ENCODE data around the gene SPP1.

Gene SPP1

DNA sequence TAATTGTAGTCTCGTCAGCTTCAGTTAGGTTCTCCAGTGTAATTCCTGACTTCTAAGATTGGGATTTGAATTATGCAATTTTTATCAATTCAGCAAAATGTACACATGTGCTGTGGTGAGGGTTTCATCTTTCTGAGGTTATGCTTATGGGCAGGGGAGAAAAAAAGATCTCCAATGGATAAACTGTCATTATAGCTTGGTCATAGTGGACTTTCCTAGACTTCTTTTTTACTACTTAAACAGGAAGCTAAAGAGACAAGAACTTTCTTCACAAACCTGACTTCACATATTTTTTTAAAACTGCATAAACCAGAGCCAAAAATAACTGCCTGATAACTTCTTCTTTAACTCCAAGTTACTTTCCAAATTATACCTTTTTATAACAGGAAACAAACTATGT, 21.7 kb upstream of the SPP1 start:
- DNase-seq (ENCODE audit: low read depth, low spot score), result no peak

DNA sequence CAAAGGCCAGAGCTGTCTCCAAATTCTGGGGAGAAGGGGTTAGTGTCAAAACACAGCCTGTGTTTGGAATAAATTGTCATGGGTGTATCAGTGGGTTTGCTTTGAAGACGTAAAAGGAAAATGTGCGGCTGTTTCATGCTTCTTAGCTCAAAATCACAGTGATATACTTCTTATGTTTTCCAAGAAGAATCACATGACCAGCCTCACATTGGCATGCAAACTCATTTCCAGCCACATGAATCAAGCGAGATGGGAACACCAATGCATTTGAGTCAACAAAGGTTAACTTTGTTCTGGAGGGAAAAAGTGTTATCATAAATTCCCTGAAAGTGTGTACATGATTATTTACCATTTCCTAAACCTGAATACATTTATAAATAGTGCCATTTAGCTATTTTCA, 19.0 kb upstream of the SPP1 start:
- no peak for DNase-seq (ENCODE audit: low read depth, low spot score)

DNA sequence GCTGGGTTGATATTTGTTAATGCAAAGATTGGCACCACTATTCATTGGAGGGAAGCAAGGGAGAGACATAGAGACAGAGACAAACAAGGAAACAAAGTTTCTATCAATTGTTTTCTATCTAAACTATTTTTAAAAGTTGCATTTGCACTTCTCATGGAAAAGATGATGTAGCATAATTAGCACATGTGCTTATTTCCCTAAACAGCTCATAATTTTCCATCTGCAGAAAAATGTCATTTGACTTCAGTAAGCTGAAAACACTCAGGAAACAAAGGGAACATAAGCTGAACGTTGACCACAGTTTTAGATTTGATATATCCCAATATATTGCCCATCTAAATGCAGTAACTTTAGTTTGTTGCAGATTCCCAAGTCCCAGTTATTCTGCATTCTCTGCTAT, 18.5 kb upstream of the SPP1 start:
- DNase-seq (ENCODE audit: low read depth, low spot score), result no peak

DNA sequence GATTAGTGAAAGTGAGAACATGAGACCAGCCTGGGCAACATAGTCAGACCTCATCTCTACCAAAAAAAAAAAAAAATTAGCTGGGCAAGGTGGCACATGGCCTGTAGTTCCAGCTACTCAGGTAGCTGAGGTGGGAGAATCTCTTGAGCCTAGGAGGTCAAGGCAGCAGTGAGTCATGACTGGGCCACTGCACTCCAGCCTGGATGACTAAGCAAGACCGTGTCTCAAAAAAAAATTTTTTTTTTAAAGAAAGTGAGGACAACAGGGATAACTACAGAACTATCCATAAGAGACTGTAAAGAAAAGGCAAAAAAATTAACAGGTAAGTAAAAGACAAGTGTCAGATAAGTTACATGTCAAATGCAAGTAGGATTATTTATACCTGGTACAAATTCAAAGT, 13.5 kb upstream of the SPP1 start:
- DNase-seq (ENCODE audit: low read depth, low spot score), result no peak

DNA sequence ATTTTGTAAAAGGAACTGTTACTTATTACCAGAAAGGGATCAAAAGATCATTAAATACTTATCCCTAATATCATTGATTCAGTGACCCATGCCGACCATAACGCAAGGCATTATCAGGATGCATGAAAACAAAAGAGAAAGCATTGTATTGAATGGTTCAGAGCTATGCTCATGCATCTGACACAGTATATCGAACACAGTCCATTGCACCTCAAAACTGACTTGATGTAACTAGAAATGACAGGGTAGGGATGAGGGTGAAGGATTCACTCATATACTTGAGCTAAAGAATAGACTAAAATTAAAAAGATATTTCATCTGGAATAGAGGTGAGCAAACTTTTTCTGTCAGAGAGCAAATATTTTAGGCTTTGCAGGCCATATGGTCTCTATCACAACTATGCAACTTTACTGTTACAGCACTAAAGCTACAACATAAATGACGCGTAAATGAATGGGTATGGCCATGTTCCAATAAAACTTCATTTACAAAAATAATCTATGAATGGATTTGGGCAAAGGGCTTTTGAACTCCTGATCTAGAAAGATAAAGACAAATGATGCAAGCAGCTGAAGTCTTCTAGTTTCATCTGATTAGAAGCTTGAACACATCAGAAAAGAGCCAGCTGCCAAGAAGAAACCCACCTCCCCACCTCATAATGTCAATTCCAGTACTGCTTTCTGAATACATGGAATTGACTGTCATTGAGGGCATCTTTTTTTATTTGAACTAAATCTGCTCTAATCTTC, 12.9 kb upstream of the SPP1 start:
- DNase-seq (ENCODE audit: low read depth, low spot score), result no peak

DNA sequence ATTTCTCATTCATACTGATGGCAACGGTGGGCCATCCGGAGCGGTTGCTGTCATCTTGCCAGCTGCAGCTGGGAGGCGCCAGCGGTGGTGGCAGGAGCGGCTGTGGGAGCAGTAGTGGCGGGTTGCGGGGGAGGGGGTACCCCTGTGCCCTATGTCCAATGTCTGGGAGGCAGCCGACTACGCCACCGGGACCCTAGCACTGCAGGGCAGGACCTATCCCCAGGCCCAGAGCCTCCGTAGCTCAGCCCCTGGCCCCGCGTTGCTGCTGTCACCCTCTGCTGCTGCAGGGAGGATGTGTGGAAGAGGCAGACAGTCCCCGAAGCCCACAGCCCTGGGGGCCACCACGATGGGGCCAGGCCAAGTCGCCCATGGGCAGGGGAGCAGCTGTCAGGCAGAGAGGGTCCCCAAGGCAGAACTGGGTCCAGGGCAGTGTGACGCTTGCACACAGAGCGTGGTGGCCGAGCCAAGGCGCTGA, 10.0 kb upstream of the SPP1 start:
- no peak for DNase-seq (ENCODE audit: low read depth, low spot score)

DNA sequence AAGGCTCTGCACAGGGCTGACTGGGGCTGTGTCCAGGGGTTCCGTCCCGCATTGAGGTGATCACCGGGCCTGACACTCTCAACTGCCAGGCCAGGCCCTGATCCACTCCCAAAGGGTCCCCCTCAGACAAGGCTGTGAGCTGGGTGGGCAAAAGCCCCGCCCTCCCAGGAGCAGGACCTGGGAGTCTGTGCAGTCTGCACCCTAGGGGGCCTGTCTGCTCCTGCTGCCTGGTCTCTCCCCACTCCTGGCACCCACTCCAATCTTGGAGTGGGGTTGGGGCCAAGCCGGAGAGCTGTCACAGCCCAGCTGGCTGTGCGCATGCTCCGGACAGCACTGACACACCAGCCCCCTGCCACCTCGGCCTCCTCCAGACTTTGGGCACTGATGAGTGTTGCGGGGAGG, 9.4 kb upstream of the SPP1 start:
- DNase-seq (ENCODE audit: low read depth, low spot score), result no peak

DNA sequence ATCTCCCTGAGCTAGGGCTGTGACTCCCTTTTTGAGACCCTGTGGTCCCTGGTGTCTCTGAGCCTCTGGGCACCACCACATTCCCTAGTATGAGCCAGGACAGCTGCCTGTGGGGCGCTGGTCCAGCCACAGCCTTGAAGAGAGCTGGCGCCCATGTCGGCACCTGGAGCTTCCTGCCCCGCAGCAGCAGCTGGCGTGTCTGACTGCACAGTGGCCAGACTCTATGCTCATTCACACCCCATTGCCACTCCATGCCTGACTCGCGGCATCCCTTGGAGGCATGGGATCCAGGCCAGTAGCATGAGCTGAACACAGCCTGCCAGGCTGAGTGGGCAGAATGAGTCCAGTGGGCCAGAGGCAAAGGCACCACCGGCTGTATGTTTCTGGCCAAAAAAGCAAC, 8.3 kb upstream of the SPP1 start:
- DNase-seq (ENCODE audit: low read depth, low spot score), result no peak

DNA sequence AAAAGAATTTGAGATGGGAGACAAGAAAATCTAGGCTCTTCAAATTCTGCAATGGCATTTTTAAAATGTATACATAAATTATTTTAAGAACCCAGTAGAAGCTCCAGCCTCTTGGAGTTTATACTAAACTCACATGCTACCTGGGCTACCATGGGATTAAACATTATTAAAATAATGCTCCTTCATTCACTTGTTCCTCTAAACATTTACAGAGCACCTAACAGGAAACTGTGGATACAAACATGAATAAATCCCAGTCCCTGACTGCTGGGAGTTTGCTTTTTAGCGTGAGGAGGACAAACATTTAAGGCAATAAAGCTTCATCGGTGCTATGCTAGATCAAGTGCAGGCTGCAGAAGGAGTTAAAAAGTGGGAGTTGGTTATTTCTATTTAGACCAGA, 5.4 kb upstream of the SPP1 start:
- no peak for DNase-seq (ENCODE audit: low read depth, low spot score)

DNA sequence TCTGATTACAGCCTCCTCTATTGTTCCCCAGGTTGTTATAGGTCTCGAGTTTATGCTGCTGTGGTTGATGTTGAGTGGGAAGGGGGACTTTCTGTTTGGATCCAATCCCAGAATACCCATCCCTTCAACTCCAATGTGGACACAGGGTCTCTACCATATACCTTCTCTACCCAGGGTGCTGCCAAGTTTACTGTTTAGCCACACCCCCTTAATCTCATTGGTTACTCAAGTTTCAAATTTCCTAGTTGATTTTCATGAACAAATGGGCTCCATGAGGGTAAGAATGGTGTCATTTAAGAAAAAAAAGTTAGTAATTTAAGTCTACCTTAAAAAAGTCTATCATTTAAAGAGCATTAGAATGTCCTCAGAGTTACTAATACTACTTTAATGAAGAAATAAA, 3.6 kb upstream of the SPP1 start:
- no peak for DNase-seq (ENCODE audit: low read depth, low spot score)

DNA sequence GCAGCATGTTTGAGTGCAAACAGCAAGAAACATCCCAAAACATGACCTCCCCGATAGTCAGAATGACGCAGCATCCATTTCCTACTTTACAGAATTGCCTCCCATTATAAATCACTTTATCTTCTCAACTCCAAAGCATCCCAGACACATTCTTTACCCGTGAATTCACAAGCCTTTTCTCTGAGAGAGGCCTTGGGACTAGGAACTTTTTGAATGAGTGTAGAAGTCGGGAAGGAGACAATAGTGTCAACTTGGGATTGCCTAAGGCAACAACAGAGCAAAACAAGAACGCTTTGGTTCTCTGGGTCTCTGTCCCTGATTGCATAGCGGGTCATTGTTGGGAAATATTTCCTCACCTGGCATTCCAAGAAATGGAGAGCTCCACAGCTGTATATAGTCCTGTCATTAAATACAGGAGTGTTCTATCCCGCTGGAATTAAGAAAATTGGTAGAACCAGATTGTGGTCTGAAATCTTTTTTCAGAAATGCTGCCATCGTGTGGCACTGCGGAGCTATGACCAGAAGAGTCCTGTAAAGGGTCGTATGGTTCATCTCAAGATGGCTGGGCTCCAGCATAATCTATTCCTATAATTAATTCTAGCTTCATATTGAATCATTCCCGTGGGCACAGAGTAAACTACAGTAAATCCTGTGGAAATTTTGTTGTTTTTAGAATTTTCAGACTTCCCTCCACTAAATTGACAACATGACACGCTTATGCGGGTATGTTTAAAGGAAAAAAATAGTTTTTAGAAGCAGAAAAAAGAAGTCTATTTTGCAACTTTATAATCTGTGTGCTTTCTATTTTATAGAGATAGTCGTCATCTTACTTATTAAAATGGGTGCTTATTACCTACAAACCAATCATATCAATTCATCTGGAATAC, 2.0 kb upstream of the SPP1 start:
- DNase-seq (ENCODE audit: low read depth, low spot score), result peak; percentile 91

DNA sequence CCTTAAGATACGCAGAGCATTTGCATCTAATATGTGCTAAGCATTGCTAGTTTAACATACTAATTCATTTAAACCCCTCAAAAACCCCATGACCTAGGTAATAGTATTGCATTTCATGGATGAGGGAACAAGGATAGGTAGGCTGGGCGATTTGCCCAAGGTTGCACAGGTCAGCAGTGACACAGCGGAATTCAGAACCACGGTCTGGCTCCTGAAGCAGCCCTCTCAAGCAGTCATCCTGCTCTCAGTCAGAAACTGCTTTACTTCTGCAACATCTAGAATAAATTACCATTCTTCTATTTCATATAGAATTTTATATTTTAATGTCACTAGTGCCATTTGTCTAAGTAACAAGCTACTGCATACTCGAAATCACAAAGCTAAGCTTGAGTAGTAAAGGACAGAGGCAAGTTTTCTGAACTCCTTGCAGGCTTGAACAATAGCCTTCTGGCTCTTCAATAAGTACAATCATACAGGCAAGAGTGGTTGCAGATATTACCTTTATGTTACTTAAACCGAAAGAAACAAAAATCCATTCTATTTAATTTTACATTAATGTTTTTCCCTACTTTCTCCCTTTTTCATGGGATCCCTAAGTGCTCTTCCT, 555 bp upstream of the SPP1 start:
- peak; percentile 58 for DNase-seq (ENCODE audit: low read depth, low spot score)

DNA sequence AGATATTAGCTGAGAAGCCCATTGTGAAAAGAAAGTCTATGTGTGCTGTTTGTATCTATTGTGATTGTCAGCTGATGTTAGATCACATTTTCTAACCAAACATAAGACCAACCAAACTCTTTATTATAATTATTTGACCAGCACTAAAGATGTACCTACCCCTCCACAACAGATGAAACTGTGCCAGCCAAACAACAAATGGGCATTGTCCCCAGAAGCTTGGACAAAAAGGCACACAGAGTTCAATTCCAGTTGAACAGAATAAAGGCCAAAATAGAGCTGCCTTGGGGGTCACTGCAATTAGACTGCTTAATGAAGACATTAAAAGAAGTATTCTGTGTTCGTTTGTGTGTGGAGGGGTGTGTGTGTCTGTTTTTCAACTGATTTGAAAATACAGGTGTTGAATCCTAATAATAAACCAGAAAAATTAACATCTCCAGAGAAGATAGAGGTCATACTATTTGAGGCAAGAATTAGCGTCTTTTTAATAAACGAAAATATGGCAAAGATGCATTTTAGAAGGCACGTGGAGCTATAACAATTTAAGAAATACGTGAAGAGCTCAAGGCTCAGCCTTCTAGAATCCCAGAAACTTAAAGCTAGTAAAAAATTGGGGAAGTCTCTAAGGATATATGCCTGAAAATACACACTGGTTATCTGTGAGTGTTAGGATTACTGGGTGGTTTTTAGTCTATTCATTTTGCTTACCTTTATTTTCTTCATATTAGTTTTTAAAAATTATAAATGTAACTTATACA, 2.2 kb downstream of the SPP1 start:
- no peak for DNase-seq (ENCODE audit: low read depth, low spot score)

DNA sequence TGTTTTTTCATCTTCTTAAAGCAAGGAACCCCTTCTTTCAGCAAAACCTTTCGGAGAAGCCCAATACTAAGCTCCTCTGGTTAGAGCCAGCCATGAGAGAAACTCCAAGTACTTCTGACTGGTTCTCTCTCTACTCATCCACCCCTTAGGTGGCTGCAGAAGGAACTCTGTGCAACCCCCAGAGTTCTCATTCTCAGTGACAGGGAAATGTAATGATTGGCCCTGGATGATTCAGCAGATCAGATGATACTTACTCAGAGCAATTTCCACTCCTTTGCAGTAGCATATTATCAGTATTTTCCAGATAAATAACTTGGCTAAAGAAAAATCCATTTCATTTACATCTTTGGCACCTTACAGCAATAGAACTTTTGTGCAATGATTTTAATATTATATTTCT, 3.2 kb downstream of the SPP1 start:
- no peak for DNase-seq (ENCODE audit: low read depth, low spot score)

DNA sequence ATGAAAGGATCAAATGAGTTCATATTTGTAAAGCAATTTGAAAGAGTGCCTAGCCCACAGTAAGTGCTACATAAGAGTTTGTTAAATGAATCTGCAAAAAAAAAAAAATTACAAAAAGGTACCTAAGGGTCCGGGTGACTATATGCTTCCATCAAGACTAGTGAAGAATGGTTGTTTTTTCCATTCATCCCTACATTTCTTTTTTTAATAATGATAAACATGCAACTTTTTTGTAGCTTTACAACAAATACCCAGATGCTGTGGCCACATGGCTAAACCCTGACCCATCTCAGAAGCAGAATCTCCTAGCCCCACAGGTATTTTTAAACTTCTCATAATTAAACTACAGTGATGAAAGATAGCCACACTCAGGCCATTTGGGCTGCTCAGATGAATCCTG, 4.3 kb downstream of the SPP1 start:
- no peak for DNase-seq (ENCODE audit: low read depth, low spot score)

DNA sequence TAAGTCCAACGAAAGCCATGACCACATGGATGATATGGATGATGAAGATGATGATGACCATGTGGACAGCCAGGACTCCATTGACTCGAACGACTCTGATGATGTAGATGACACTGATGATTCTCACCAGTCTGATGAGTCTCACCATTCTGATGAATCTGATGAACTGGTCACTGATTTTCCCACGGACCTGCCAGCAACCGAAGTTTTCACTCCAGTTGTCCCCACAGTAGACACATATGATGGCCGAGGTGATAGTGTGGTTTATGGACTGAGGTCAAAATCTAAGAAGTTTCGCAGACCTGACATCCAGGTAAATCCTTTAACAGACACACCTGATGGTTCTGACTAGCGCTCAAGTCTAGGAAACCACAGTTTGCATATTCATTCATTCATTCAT, 6.0 kb downstream of the SPP1 start:
- no peak for DNase-seq (ENCODE audit: low read depth, low spot score)

DNA sequence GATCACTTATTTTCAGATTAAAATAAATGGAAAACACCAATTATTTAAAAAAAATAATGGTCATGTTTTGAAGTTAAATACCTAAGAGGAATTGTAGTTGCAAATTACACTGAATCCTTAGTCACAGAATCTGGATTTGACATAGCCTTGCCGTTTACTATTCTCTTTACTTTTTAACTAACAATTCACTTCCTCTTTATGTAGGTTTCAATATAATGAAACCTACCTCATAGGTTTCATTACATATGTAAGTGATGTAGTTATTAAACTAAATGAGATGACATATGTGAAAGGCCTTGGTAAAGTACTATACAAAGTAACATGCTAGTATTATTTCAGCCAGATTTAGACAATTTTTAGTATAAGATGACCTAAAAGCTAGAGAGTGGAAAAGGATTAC, 6.5 kb downstream of the SPP1 start:
- no peak for DNase-seq (ENCODE audit: low read depth, low spot score)

DNA sequence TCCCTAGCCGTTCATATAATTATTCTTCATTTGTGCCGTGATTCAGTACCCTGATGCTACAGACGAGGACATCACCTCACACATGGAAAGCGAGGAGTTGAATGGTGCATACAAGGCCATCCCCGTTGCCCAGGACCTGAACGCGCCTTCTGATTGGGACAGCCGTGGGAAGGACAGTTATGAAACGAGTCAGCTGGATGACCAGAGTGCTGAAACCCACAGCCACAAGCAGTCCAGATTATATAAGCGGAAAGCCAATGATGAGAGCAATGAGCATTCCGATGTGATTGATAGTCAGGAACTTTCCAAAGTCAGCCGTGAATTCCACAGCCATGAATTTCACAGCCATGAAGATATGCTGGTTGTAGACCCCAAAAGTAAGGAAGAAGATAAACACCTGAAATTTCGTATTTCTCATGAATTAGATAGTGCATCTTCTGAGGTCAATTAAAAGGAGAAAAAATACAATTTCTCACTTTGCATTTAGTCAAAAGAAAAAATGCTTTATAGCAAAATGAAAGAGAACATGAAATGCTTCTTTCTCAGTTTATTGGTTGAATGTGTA, 7.0 kb downstream of the SPP1 start:
- DNase-seq (ENCODE audit: low read depth, low spot score), result no peak

DNA sequence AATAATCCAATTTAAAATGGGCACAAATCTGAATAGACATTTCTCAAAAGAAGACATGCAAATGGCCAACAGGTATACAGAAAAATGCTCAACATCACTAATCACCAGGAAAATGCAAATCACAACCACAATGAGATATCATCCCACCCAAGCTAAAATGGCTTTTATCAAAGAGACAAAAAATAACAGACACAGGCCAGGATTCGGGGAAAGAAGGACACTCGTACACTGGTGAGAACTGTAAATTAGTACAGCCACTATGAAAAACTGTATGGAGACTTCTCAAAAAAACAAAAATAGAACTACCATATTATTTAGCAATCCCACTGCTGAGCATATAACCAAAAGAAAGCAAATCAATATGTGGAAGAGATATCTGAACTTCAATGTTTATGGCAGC, 8.5 kb downstream of the SPP1 start:
- DNase-seq (ENCODE audit: low read depth, low spot score), result no peak

DNA sequence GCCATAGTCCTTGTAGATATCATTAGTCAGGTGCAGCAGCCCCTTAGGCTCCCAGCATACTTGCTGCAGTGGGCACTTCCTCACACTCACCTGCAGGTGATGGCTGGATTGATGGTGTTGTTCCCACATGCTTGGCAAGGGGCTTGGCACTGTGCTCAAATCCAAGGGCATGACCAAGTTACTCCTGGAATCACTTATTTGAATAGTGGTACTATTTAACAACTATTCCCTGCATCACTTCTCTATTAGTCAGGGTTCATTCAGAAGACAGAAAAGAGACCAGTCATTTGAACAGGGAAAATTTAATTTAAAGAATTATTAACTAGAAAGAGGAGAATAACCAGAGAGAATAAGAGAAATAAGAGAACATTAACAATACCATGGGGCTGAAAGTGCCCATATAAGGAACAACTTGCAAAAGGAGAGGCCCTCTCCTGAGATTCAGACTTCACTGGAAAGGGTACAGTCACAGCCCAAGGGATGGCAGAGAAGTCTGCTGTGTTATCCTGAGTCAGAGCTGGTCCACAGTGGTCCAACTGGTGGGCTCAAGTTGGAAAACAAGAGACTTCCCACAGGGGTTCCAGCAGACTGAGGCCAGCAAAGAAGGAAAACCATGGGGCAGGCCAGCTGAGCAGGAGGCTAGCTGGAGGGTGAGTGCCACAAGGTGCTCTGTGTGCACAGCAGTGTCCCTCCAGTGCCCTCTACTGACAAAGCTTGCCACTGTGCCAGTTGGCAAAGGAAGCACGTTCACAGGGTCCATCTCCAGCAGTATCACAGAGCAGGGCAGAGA, 9.8 kb downstream of the SPP1 start:
- peak; percentile 74 for DNase-seq (ENCODE audit: low read depth, low spot score)

DNA sequence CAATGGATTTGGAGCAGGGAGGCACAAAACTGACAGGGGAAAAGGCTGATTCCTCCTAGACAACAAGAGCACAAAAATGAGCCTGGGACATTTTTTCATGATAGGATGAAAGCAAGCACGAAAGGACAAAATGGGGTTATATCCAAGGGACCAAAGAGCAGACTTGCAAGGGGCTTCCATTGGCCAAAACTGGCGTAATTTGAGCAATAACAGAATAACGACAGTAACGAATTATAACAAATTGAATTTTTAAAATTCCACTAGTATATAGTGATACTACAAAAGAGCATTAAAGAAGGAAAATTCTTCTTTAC, 10.3 kb downstream of the SPP1 start:
- no peak for DNase-seq (ENCODE audit: low read depth, low spot score)
